ENCODE results near the gene CFAP58.

CFAP58 gene

GRCh38 chr10:104498347-104499081 lies 144.9 kb downstream of the CFAP58 start:
- Histone ChIP-seq H3K36me3 (replicated peaks) (no peaks in the 10 kb centered on the region), H3K4me3 (ENCODE audit: low read depth, low read length) (no peak overlapping the region), H3K27me3 (replicated peaks) (no peaks in the 10 kb centered on the region), H3K27ac (no peak overlapping the region)
- no peak for TF ChIP-seq CTCF (IDR thresholded peaks at IDR 0.05; ENCODE audit: low read depth, low read length, missing control alignments)
- in situ Hi-C loops (cut with HindIII; ENCODE audit: low pct_ligation_motif_present, low sequenced_read_pairs) = no loop called here
- DNase-seq = no peak

- Histone ChIP-seq H3K27me3 (replicated peaks) (no peaks in the 10 kb centered on the region), H3K36me3 (replicated peaks) (no peaks in the 10 kb centered on the region), H3K4me3 (ENCODE audit: low read depth, low read length) (no peak overlapping the region), H3K27ac (no peak overlapping the region)
- in situ Hi-C loops (cut with HindIII; ENCODE audit: low pct_ligation_motif_present, low sequenced_read_pairs) = no loop called here
- no peak for TF ChIP-seq CTCF (IDR thresholded peaks at IDR 0.05; ENCODE audit: low read depth, low read length, missing control alignments)
- DNase-seq = no peak
These were observed 147.8 kb downstream of the CFAP58 start for GRCh38 chr10:104501449-104501848.

GRCh38 chr10:104501864-104502579 lies 148.4 kb downstream of the CFAP58 start:
- no peak overlapping the region for H3K4me3 ChIP-seq (ENCODE audit: low read depth, low read length)
- no peak for DNase-seq
- H3K36me3 ChIP-seq (replicated peaks) = no peaks in the 10 kb centered on the region
- no peaks in the 10 kb centered on the region for H3K27me3 ChIP-seq (replicated peaks)
- no peak for TF ChIP-seq CTCF (IDR thresholded peaks at IDR 0.05; ENCODE audit: low read depth, low read length, missing control alignments)
- H3K27ac ChIP-seq = no peak overlapping the region
- in situ Hi-C loops (cut with HindIII; ENCODE audit: low pct_ligation_motif_present, low sequenced_read_pairs) = no loop called here

GRCh38 chr10:104502907-104503306 lies 149.3 kb downstream of the CFAP58 start:
- no peak for TF ChIP-seq CTCF (IDR thresholded peaks at IDR 0.05; ENCODE audit: low read depth, low read length, missing control alignments)
- in situ Hi-C loops (cut with HindIII; ENCODE audit: low pct_ligation_motif_present, low sequenced_read_pairs) = no loop called here
- H3K27ac ChIP-seq = no peak overlapping the region
- no peaks in the 10 kb centered on the region for H3K36me3 ChIP-seq (replicated peaks)
- no peak for DNase-seq
- no peak overlapping the region for H3K4me3 ChIP-seq (ENCODE audit: low read depth, low read length)
- H3K27me3 ChIP-seq (replicated peaks) = no peaks in the 10 kb centered on the region
